ENCODE measurements around the gene CDC23.
"Not testable (repeated sequence)": the region's sequence is repeated elsewhere in the genome, so short reads cannot be mapped to it uniquely, and the experiment has no call there.

Gene CDC23

GRCh38 chr5:138213161-138214029 lies at the start of gene CDC23:
Gene CDC23, minus strand, starts transcription at chr5:138213323. Its CDS starts 11 bp downstream, at chr5:138213312.
- peak; percentile 87 for DNase-seq

- DNase-seq = no peak
Observed at GRCh38 chr5:138258704-138259292, 45.7 kb upstream of the CDC23 start.

GRCh38 chr5:138257583-138257982 lies 44.5 kb upstream of the CDC23 start:
- no peak for DNase-seq

- DNase-seq = no peak
Observed at GRCh38 chr5:138252944-138253343, 39.8 kb upstream of the CDC23 start.

- DNase-seq = not testable (repeated sequence)
Observed at GRCh38 chr5:138247800-138248199, 34.7 kb upstream of the CDC23 start.

- DNase-seq = no peak
Observed at GRCh38 chr5:138246822-138247221, 33.7 kb upstream of the CDC23 start.

- no peak for DNase-seq
Observed at GRCh38 chr5:138246334-138246733, 33.2 kb upstream of the CDC23 start.

- no peak for DNase-seq
Observed at GRCh38 chr5:138245717-138246116, 32.6 kb upstream of the CDC23 start.

GRCh38 chr5:138243794-138244193 lies 30.7 kb upstream of the CDC23 start:
- no peak for DNase-seq

- no peak for DNase-seq
Observed at GRCh38 chr5:138241688-138242571, 28.8 kb upstream of the CDC23 start.

GRCh38 chr5:138240650-138241385 lies 27.7 kb upstream of the CDC23 start:
- no peak for DNase-seq

GRCh38 chr5:138238034-138238433 lies 24.9 kb upstream of the CDC23 start:
- no peak for DNase-seq

- DNase-seq = no peak
Observed at GRCh38 chr5:138234651-138235050, 21.5 kb upstream of the CDC23 start.

- DNase-seq = no peak
Observed at GRCh38 chr5:138233280-138233679, 20.2 kb upstream of the CDC23 start.

GRCh38 chr5:138230981-138231589 lies 18.0 kb upstream of the CDC23 start:
- no peak for DNase-seq

GRCh38 chr5:138230261-138230660 lies 17.1 kb upstream of the CDC23 start:
- DNase-seq = no peak

- no peak for DNase-seq
Observed at GRCh38 chr5:138229387-138229786, 16.3 kb upstream of the CDC23 start.

- DNase-seq = no peak
Observed at GRCh38 chr5:138226910-138227309, 13.8 kb upstream of the CDC23 start.

GRCh38 chr5:138224712-138225111 lies 11.6 kb upstream of the CDC23 start:
- no peak for DNase-seq

GRCh38 chr5:138223532-138223931 lies 10.4 kb upstream of the CDC23 start:
- no peak for DNase-seq

GRCh38 chr5:138216799-138217198 lies 3.7 kb upstream of the CDC23 start:
- DNase-seq = no peak

GRCh38 chr5:138212828-138213160 lies 329 bp downstream of the CDC23 start:
- DNase-seq = no peak

All from activated naive CD4-positive, alpha-beta T cell treated with anti-CD3 and anti-CD28 coated beads, Interleukin-2, amount 50 U/mL, for 16 hours (primary cell).